ENCODE data around the gene ANKS1B.

GRCh38 chr12:99529966-99530365 lies 454.8 kb downstream of the ANKS1B start:
- TF ChIP-seq, protein P1, sequence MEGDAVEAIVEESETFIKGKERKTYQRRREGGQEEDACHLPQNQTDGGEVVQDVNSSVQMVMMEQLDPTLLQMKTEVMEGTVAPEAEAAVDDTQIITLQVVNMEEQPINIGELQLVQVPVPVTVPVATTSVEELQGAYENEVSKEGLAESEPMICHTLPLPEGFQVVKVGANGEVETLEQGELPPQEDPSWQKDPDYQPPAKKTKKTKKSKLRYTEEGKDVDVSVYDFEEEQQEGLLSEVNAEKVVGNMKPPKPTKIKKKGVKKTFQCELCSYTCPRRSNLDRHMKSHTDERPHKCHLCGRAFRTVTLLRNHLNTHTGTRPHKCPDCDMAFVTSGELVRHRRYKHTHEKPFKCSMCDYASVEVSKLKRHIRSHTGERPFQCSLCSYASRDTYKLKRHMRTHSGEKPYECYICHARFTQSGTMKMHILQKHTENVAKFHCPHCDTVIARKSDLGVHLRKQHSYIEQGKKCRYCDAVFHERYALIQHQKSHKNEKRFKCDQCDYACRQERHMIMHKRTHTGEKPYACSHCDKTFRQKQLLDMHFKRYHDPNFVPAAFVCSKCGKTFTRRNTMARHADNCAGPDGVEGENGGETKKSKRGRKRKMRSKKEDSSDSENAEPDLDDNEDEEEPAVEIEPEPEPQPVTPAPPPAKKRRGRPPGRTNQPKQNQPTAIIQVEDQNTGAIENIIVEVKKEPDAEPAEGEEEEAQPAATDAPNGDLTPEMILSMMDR (IDR thresholded peaks at IDR 0.05 in 2 of 3, conservative IDR thresholded peaks at IDR 0.05 in 1 of 3; ENCODE audit: control insufficient read depth in 2 of 3, extremely low read depth in 1 of 3, insufficient read depth in 1 of 3, low read depth in 3 of 3, low read length in 3 of 3) = no peak
- TF ChIP-seq EZH2 (IDR thresholded peaks at IDR 0.05; ENCODE audit: borderline replicate concordance, control insufficient read depth, low read depth, low read length) (no peak), GABPA (IDR thresholded peaks at IDR 0.05; ENCODE audit: low read depth) (no peak), MYC (IDR thresholded peaks at IDR 0.05; ENCODE audit: insufficient read depth, insufficient read length, insufficient replicate concordance, low read length, severe bottlenecking) (no peak), SIN3A (IDR thresholded peaks at IDR 0.05; ENCODE audit: low read depth, low read length) (no peak)
- TF ChIP-seq, protein P2, sequence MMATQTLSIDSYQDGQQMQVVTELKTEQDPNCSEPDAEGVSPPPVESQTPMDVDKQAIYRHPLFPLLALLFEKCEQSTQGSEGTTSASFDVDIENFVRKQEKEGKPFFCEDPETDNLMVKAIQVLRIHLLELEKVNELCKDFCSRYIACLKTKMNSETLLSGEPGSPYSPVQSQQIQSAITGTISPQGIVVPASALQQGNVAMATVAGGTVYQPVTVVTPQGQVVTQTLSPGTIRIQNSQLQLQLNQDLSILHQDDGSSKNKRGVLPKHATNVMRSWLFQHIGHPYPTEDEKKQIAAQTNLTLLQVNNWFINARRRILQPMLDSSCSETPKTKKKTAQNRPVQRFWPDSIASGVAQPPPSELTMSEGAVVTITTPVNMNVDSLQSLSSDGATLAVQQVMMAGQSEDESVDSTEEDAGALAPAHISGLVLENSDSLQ (IDR thresholded peaks at IDR 0.05) = no peak
